ENCODE results near the gene PTPRT.

The PTPRT gene

DNA sequence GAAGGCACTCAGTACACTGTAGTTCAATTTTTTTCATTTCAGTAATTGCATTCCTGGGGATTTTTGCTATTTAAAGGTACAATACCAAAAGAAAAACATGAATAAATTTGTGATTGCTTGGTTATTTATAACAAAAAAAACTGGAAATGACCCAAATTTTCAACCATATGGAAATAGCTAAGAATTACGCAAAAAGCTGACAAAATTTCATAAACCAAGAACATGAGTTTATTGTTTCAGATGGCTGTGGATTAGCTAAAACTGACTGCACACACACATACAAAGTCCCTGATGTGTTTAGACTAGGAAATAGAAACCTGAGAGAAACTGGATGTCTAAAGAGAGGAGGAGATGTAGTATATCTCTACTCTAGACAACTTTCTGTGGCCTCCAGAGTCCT is 853.1 kb downstream of the PTPRT start:
- TF ChIP-seq NFIC (IDR thresholded peaks at IDR 0.05) (no peak), EP300 (IDR thresholded peaks at IDR 0.05; ENCODE audit: borderline replicate concordance) (no peak), FOXM1 (IDR thresholded peaks at IDR 0.05; ENCODE audit: borderline replicate concordance, low read depth) (no peak), TAF1 (IDR thresholded peaks at IDR 0.05; ENCODE audit: low read depth) (no peak), CEBPB (IDR thresholded peaks at IDR 0.05) (no peak), YY1 (IDR thresholded peaks at IDR 0.05; ENCODE audit: low read depth) (no peak), MAX (IDR thresholded peaks at IDR 0.05) (no peak)

DNA sequence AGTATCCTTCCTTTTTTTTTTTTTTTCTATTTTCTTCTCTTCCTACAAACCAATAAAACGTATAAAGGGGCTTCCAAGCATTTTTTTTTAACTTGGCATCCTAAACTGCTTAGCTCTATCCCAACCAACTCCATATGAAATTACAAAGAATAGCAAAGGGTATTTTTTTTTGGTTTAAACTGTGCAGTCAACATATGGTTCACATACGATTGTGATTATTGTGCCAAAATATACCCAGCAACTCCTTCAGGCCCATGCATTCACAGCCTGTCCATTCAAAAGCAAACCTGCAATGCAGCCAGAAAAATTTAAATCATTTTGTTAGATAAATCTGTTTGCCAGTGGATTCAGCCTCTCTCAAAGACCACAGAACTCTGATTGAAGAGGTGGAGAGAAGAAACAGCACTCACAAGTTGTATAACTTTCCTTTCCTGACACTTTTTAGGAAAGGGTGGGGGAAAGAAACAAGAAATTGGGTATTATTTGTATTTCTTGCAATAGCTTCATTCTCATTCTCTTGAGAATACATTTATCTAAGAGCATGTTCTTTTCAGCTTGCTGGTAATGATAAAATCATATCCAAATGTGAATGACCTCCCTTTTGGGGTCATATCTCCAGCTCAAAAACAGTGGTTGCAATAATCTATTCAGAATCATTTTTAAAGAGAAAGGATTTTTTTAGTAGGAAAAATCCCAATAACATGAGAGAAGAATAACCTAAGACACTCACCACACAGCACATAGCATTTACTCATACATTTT is 870.3 kb downstream of the PTPRT start:
- TF ChIP-seq RAD21 (IDR thresholded peaks at IDR 0.05; ENCODE audit: low read depth) (no peak), NFIC (IDR thresholded peaks at IDR 0.05) (no peak), TAF1 (IDR thresholded peaks at IDR 0.05; ENCODE audit: low read depth) (no peak)

- no peak for TF ChIP-seq CEBPB (IDR thresholded peaks at IDR 0.05)
- no peak for TF ChIP-seq EP300 (IDR thresholded peaks at IDR 0.05; ENCODE audit: borderline replicate concordance)
- TF ChIP-seq TEAD4 (IDR thresholded peaks at IDR 0.05), result no peak
- no peak for TF ChIP-seq FOXM1 (IDR thresholded peaks at IDR 0.05; ENCODE audit: borderline replicate concordance, low read depth)
- no peak for TF ChIP-seq RAD21 (IDR thresholded peaks at IDR 0.05; ENCODE audit: low read depth)
- TF ChIP-seq YY1 (IDR thresholded peaks at IDR 0.05; ENCODE audit: low read depth), result no peak
- no peak for TF ChIP-seq CREB1 (IDR thresholded peaks at IDR 0.05; ENCODE audit: low read depth)
- TF ChIP-seq EGR1 (IDR thresholded peaks at IDR 0.05), result no peak
- no peak for TF ChIP-seq MAX (IDR thresholded peaks at IDR 0.05)
- TF ChIP-seq, protein P1, sequence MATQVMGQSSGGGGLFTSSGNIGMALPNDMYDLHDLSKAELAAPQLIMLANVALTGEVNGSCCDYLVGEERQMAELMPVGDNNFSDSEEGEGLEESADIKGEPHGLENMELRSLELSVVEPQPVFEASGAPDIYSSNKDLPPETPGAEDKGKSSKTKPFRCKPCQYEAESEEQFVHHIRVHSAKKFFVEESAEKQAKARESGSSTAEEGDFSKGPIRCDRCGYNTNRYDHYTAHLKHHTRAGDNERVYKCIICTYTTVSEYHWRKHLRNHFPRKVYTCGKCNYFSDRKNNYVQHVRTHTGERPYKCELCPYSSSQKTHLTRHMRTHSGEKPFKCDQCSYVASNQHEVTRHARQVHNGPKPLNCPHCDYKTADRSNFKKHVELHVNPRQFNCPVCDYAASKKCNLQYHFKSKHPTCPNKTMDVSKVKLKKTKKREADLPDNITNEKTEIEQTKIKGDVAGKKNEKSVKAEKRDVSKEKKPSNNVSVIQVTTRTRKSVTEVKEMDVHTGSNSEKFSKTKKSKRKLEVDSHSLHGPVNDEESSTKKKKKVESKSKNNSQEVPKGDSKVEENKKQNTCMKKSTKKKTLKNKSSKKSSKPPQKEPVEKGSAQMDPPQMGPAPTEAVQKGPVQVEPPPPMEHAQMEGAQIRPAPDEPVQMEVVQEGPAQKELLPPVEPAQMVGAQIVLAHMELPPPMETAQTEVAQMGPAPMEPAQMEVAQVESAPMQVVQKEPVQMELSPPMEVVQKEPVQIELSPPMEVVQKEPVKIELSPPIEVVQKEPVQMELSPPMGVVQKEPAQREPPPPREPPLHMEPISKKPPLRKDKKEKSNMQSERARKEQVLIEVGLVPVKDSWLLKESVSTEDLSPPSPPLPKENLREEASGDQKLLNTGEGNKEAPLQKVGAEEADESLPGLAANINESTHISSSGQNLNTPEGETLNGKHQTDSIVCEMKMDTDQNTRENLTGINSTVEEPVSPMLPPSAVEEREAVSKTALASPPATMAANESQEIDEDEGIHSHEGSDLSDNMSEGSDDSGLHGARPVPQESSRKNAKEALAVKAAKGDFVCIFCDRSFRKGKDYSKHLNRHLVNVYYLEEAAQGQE (IDR thresholded peaks at IDR 0.05; ENCODE audit: low read depth), result no peak
- no peak for TF ChIP-seq TCF12 (IDR thresholded peaks at IDR 0.05; ENCODE audit: low read depth)
- no peak for TF ChIP-seq ZBTB7A (IDR thresholded peaks at IDR 0.05; ENCODE audit: low read depth)
- no peak for TF ChIP-seq TAF1 (IDR thresholded peaks at IDR 0.05; ENCODE audit: low read depth)
- no peak for TF ChIP-seq USF1 (IDR thresholded peaks at IDR 0.05)
- no peak for TF ChIP-seq NFIC (IDR thresholded peaks at IDR 0.05)
Measured at GRCh38 chr20:42313704-42314103, 876.0 kb downstream of the PTPRT start.

DNA sequence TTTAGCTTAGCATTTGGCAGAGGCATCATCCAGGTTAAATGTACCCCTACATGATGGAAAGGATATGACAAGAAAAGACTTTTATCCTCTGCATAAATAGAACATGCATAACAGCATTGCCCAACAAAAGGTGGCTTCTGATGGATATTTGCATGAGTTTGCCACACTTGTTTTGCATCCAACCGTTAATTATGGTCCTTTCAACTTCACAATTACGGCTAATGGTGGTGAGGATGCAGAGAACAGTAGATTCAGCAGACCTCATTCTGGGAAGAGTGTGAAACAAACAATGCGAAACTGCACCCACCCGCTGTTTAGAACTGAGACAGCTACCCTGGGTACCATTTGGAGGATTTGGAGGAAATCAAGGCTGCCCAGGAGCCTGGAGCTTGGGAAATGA is 880.7 kb downstream of the PTPRT start:
- no peak for TF ChIP-seq ZBTB7A (IDR thresholded peaks at IDR 0.05; ENCODE audit: low read depth)
- TF ChIP-seq TEAD4 (IDR thresholded peaks at IDR 0.05), result no peak
- TF ChIP-seq TAF1 (IDR thresholded peaks at IDR 0.05; ENCODE audit: low read depth), result no peak
- TF ChIP-seq RAD21 (IDR thresholded peaks at IDR 0.05; ENCODE audit: low read depth), result no peak
- no peak for TF ChIP-seq FOXM1 (IDR thresholded peaks at IDR 0.05; ENCODE audit: borderline replicate concordance, low read depth)
- no peak for TF ChIP-seq NFIC (IDR thresholded peaks at IDR 0.05)
- TF ChIP-seq EGR1 (IDR thresholded peaks at IDR 0.05), result no peak
- no peak for TF ChIP-seq MAX (IDR thresholded peaks at IDR 0.05)
- no peak for TF ChIP-seq USF1 (IDR thresholded peaks at IDR 0.05)
- TF ChIP-seq, protein P1 (IDR thresholded peaks at IDR 0.05; ENCODE audit: low read depth), result no peak
- TF ChIP-seq YY1 (IDR thresholded peaks at IDR 0.05; ENCODE audit: low read depth), result no peak
- TF ChIP-seq EP300 (IDR thresholded peaks at IDR 0.05; ENCODE audit: borderline replicate concordance), result no peak

DNA sequence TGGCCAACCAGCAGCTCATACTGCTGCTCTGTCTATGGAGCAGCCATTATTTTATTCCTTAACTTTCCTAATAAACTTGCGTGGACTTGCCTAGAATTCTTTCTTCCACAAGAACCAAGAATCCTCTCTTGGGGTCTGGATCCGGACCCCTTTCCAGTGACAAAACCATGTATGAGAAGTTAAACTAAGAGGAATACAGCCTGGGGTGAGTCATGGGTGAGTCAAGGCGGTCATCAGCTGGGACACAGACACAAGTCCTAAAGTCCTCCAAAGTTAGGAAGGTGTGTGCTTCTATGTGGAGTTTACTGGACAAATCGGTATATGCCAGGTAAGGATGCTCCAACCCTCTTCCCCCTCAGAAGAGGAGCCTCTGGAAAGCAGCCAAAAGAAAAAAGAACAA is 881.5 kb downstream of the PTPRT start:
- no peak for TF ChIP-seq TAF1 (IDR thresholded peaks at IDR 0.05; ENCODE audit: low read depth)
- no peak for TF ChIP-seq EGR1 (IDR thresholded peaks at IDR 0.05)
- no peak for TF ChIP-seq TCF12 (IDR thresholded peaks at IDR 0.05; ENCODE audit: low read depth)
- TF ChIP-seq YY1 (IDR thresholded peaks at IDR 0.05; ENCODE audit: low read depth), result no peak
- no peak for TF ChIP-seq CREB1 (IDR thresholded peaks at IDR 0.05; ENCODE audit: low read depth)
- no peak for TF ChIP-seq NFIC (IDR thresholded peaks at IDR 0.05)
- TF ChIP-seq RAD21 (IDR thresholded peaks at IDR 0.05; ENCODE audit: low read depth), result no peak

GRCh38 chr20:42295592-42295991 is 894.1 kb downstream of the PTPRT start:
- TF ChIP-seq YY1 (IDR thresholded peaks at IDR 0.05; ENCODE audit: low read depth), result no peak
- no peak for TF ChIP-seq CEBPB (IDR thresholded peaks at IDR 0.05)
- no peak for TF ChIP-seq RAD21 (IDR thresholded peaks at IDR 0.05; ENCODE audit: low read depth)
- TF ChIP-seq TEAD4 (IDR thresholded peaks at IDR 0.05), result no peak
- no peak for TF ChIP-seq CREB1 (IDR thresholded peaks at IDR 0.05; ENCODE audit: low read depth)
- no peak for TF ChIP-seq TAF1 (IDR thresholded peaks at IDR 0.05; ENCODE audit: low read depth)
- TF ChIP-seq ZBTB7A (IDR thresholded peaks at IDR 0.05; ENCODE audit: low read depth), result no peak
- TF ChIP-seq EP300 (IDR thresholded peaks at IDR 0.05; ENCODE audit: borderline replicate concordance), result no peak
- no peak for TF ChIP-seq EGR1 (IDR thresholded peaks at IDR 0.05)
- TF ChIP-seq MAX (IDR thresholded peaks at IDR 0.05), result no peak
- no peak for TF ChIP-seq USF1 (IDR thresholded peaks at IDR 0.05)
- no peak for TF ChIP-seq NFIC (IDR thresholded peaks at IDR 0.05)
- TF ChIP-seq FOXM1 (IDR thresholded peaks at IDR 0.05; ENCODE audit: borderline replicate concordance, low read depth), result no peak
- TF ChIP-seq, protein P1 (IDR thresholded peaks at IDR 0.05; ENCODE audit: low read depth), result no peak
- no peak for TF ChIP-seq TCF12 (IDR thresholded peaks at IDR 0.05; ENCODE audit: low read depth)

All from Ishikawa (cell line).